HG03354 (cell line): ENCODE data around the gene ESYT3.
A peak's percentile ranks its signal among the peaks of the same experiment; 100 is the strongest.
"Not testable (repeated sequence)": the region's sequence is repeated elsewhere in the genome, so short reads cannot be mapped to it uniquely, and the experiment has no call there.

Source experiments
- ATAC-seq: cut with Tn5 transposase; IDR thresholded peaks from one replicate; pipeline ENCODE4 v1.9.1; 2021; ENCODE audit warnings: mild to moderate bottlenecking; ENCODE audit not compliant: unreplicated experiment, poor library complexity, severe bottlenecking

The ESYT3 gene

GRCh38 chr3:138477801-138478200, 43.4 kb downstream of the ESYT3 start:
- ATAC-seq: no peak

- ATAC-seq: peak; percentile 62
These were observed 45.0 kb downstream of the ESYT3 start for GRCh38 chr3:138479438-138479863.

DNA sequence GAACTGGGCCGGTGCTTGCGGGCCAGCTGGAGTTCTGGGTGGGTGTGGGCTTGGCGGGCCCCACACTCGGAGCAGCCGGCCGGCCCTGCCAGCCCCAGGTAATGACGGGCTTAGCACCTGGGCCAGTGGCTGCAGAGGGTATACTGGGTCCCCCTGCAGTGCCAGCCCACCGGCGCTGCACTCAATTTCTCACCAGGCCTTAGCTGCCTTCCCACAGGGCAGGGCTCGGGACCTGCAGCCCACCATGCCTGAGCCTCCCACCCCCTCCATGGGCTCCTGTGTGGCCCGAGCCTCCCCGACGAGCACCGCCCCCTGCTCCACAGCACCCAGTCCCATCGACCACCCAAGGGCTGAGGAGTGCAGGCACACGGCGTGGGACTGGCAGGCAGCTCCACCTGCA, 50.3 kb downstream of the ESYT3 start:
- ATAC-seq: not testable (repeated sequence)

DNA sequence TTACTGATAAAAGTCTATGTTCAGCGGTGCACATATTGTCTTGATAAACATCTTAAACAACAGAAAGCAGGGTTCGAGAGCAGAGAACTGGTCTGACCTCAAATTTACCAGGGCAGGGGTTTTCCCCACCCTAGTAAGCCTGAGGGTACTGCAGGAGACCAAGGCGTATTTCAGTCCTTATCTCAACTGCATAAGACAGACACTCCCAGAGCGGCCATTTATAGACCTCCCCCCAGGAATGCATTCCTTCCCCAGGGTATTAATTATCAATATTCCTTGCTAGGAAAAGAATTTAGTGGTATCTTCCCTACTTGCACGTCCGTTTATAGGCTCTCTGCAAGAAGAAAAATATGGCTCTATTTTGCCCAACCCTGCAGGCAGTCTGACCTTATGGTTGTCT, 52.2 kb downstream of the ESYT3 start:
- ATAC-seq: not testable (repeated sequence)

- ATAC-seq: no peak
These were observed 57.6 kb downstream of the ESYT3 start for GRCh38 chr3:138491971-138492370.

DNA sequence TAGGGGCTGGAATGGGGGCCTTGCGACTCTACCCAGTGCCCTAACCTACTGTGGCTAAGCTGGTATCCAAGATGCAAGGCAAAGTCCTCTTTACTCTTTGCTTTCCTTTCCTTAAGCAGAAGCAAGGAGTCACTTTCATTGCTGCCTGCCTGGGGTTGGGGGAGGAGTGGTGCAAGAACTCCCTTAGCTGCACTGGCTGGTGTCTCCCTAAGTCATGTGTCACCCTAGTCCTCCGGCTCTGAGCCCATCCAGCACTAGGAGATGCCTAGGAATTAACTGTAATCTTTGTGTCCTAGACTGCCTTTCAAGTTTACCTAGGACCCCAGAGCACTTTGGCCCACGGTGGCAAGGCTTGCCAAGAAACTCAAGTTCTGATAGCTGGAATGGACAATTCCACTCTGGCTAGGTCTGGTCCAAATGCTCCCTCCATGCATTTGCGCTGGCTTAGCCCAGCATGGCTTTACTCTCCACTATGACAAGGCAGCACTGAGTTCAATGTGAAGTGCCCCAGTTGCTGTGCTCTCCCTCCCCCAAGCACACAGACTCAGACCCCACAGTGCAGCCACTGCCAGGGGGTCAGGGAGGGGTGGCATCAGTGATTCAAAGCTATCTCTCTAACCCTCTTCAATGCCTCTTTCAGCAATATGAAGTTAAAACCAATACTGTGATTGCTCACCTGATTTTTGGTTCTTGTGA, 58.7 kb downstream of the ESYT3 start:
- no peak for ATAC-seq

DNA sequence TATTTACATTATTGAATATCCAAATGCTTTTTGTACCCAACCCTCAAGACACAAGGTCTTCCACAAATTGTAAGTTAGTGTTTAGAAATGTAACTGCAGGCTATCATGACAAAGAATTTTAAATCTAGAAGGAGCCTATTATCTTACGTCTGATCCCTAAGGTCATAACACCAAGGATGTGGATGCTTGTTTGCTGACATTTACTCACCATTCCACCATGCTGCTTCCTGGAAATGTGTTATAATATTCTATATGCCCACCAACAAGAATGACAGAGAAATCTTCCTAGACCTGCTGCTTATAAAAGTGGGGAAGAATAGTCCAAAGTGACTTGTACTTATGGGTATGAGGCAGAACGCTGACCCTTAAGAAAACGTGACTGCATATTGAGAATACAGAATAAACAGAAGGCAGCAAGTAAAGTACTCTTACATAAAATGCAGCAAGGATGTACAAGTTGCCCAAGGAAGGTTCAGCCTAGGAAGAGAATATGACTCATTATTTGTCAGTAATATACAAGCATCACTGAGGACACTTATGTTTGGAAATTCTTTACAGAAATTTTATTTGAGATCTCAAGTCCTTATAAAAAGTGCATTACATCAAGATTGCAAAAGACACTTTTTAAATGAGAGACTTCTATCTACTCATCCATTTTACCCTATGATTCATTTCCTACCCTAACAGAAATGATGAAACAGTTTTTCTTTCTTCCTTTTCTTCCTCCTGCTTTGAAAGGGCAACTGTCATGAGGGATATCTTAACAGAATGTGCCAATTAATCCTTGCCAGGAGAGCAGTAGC, 59.6 kb downstream of the ESYT3 start:
- ATAC-seq: no peak

GRCh38 chr3:138494607-138494929, 60.2 kb downstream of the ESYT3 start:
- ATAC-seq: no peak

DNA sequence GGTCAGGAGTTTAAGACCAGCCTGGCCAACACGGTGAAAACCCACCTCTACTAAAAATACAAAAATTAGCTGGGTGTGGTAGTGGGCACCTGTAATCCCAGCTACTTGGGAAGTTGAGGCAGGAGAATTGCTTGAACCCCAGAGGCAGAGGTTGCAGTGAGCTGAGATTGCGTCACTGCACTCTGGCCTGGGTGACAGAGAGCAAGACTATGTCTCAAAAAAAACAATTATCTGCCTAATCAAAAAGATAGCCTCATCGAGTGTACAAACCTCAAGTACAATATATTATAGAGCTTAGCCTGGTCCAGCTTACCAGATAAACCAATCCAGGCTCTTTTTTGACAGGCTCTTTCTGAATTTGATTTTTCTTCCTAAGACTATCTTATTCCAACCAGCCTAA, 61.2 kb downstream of the ESYT3 start:
- ATAC-seq: not testable (repeated sequence)

DNA sequence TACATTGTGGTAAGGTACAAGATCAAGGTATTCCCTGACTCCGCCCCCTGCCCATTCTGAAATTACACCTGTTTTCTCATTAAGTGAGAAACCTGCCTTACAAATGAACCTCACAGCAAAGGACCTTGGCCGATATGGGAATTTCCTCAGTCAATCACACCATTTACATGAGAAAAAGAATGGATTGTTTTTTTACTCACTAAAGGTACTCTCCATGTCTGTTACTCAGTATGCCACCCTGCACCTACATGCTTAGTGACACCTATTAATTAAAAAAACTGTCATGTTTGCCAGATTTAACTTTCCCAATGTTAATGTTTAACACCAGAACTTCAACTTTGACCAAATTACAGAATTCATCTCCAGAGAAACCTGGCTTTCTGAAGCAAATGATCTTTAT, 62.0 kb downstream of the ESYT3 start:
- ATAC-seq: no peak

DNA sequence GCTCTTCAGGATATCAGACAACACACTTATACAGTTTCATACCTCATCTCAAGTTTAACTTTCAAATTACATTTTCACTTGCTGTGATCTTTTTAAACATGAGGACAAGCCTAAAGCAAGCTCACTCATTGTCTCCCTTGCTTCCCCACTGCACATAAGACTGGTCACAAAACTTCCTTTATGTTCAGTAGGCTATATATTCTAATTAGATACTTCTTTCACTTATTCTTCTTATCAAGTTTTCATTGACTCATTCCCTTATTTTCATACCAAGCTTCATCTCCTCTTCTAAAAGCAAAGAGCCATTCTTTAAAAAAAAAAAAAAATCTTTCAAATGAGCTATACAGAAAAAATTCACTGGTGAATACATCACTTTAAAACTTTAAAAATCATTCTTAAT, 62.6 kb downstream of the ESYT3 start:
- no peak for ATAC-seq

GRCh38 chr3:138497851-138498250, 63.4 kb downstream of the ESYT3 start:
- no peak for ATAC-seq

GRCh38 chr3:138498991-138499390, 64.6 kb downstream of the ESYT3 start:
- no peak for ATAC-seq

DNA sequence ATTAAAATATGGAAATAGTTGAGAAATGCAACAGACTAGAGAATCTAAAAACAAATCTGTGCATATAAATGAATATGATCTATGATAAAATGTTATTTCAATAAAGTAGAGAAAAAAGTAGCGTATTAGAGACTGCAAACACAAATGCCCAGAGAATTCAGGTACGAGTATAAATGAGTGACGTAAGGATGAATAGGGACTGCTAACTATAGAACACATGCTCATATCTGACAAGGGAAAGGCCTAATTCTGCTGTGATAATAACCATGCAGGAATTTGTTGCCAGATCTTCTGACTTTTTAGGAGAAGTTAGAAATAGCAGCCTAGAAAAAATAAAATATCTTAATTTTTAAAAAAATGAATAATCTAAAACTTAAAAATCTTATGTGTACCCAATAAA, 73.1 kb downstream of the ESYT3 start:
- ATAC-seq: no peak

DNA sequence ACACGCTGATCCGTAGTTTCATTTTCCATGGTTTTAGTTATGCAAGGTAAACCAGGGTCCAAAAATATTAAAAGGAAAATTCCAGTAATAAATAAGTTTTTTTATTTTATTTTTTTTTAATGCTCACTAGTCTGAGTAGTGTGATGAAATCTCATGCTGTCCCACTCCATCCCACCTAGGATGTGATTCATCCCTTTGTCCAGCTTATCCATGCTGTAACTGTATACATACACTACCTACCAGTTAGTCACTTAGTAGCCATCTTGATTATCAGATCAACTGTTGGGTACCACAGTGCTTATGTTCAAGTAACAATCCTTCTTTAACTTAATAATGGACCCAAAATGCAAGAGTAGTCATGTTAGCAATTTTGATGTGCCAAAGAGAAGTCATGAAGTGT, 75.2 kb downstream of the ESYT3 start:
- ATAC-seq: no peak

- ATAC-seq: no peak
These were observed 77.5 kb downstream of the ESYT3 start for GRCh38 chr3:138511945-138512344.

- ATAC-seq: peak; percentile 78
These were observed 78.9 kb downstream of the ESYT3 start for GRCh38 chr3:138513090-138513843.

GRCh38 chr3:138521445-138521844, 87.0 kb downstream of the ESYT3 start:
- not testable (repeated sequence) for ATAC-seq
